GM19467 (cell line): ENCODE measurements around the gene LRMDA.
"Not testable (repeated sequence)": the region's sequence is repeated elsewhere in the genome, so short reads cannot be mapped to it uniquely, and the experiment has no call there.

Experiments used
- ATAC-seq: cut with Tn5 transposase; IDR thresholded peaks from one replicate; pipeline ENCODE4 v1.9.1; 2021; ENCODE audit warnings: mild to moderate bottlenecking, moderate library complexity; ENCODE audit not compliant: unreplicated experiment

The LRMDA gene

GRCh38 chr10:75764974-75765788 is 333.8 kb downstream of the LRMDA start:
- ATAC-seq: no peak

- no peak for ATAC-seq
These were observed 334.3 kb downstream of the LRMDA start for GRCh38 chr10:75765789-75766096.

GRCh38 chr10:75766106-75766505 is 334.7 kb downstream of the LRMDA start:
- ATAC-seq: no peak

GRCh38 chr10:75766752-75767151 is 335.3 kb downstream of the LRMDA start:
- ATAC-seq: not testable (repeated sequence)

- no peak for ATAC-seq
These were observed 339.2 kb downstream of the LRMDA start for GRCh38 chr10:75770626-75771081.

- ATAC-seq: no peak
These were observed 340.2 kb downstream of the LRMDA start for GRCh38 chr10:75771606-75772005.

GRCh38 chr10:75772153-75772887 is 340.9 kb downstream of the LRMDA start:
- no peak for ATAC-seq

- ATAC-seq: no peak
These were observed 341.9 kb downstream of the LRMDA start for GRCh38 chr10:75773231-75773780.

- ATAC-seq: no peak
These were observed 342.7 kb downstream of the LRMDA start for GRCh38 chr10:75773813-75774782.

GRCh38 chr10:75774783-75775490 is 343.5 kb downstream of the LRMDA start:
- no peak for ATAC-seq

GRCh38 chr10:75776738-75777504 is 345.5 kb downstream of the LRMDA start:
- ATAC-seq: no peak

GRCh38 chr10:75778665-75779064 is 347.2 kb downstream of the LRMDA start:
- no peak for ATAC-seq

GRCh38 chr10:75779276-75779675 is 347.9 kb downstream of the LRMDA start:
- ATAC-seq: no peak

- no peak for ATAC-seq
These were observed 351.2 kb downstream of the LRMDA start for GRCh38 chr10:75782463-75783248.

GRCh38 chr10:75788394-75789205 is 357.2 kb downstream of the LRMDA start:
- ATAC-seq: no peak

GRCh38 chr10:75793848-75794247 is 362.4 kb downstream of the LRMDA start:
- ATAC-seq: no peak

GRCh38 chr10:75801121-75801520 is 369.7 kb downstream of the LRMDA start:
- no peak for ATAC-seq

GRCh38 chr10:75801661-75802060 is 370.2 kb downstream of the LRMDA start:
- no peak for ATAC-seq
